ENCODE measurements around the gene CRACDL. TPM values are rescaled to one million over a fixed set of nuclear protein-coding genes. Genes with fewer than 3 reads are reported as not detected.

The CRACDL gene
- total and polyA plus RNA-seq, 2 of the 13 experiments (the other 11 are each of a cell fraction or from before 2014, with no cell fraction given) = 0.15 to 0.26 TPM

GRCh38 chr2:98803405-98804264 is 132.4 kb downstream of the CRACDL start (continued):
- TF ChIP-seq PBX2 (CRISPR knock-in tag; IDR thresholded peaks at IDR 0.05) (0 out of 2 replicates have a peak, but pooled peaks have one; percentile 40), LCORL (IDR thresholded peaks at IDR 0.05) (no peak), LCORL (CRISPR knock-in tag; IDR thresholded peaks at IDR 0.05) (peak; percentile 65), KAT2B (IDR thresholded peaks at IDR 0.05; ENCODE audit: borderline replicate concordance, low read depth, low read length) (peak; percentile 99), ELF4 (CRISPR knock-in tag; IDR thresholded peaks at IDR 0.05; ENCODE audit: borderline replicate concordance) (no peak), TFDP1 (CRISPR knock-in tag; IDR thresholded peaks at IDR 0.05; ENCODE audit: borderline replicate concordance) (no peak), RXRB (CRISPR knock-in tag; IDR thresholded peaks at IDR 0.05; ENCODE audit: borderline replicate concordance) (peak; percentile 70), GLI4 (CRISPR knock-in tag; IDR thresholded peaks at IDR 0.05; ENCODE audit: borderline replicate concordance) (no peak), HES4 (CRISPR knock-in tag; IDR thresholded peaks at IDR 0.05; ENCODE audit: borderline replicate concordance) (0 out of 2 replicates have a peak, but pooled peaks have one; percentile 24), ZNF546 (CRISPR knock-in tag; conservative IDR thresholded peaks at IDR 0.05) (no peak), ZNF503 (CRISPR knock-in tag; IDR thresholded peaks at IDR 0.05) (no peak), SOX13 (IDR thresholded peaks at IDR 0.05) (peak; percentile 32; the same call in 1 of the 2 replicates), SOX13 (CRISPR knock-in tag; conservative IDR thresholded peaks at IDR 0.05 in 1 of 2, IDR thresholded peaks at IDR 0.05 in 1 of 2) (peak in 1 of 2 experiments; percentile 18; a peak in 1 of 4 replicates), MTA1 (CRISPR knock-in tag; IDR thresholded peaks at IDR 0.05; ENCODE audit: borderline replicate concordance) (peak; percentile 89; the same call in 1 of the 2 replicates), FOXO1 (CRISPR knock-in tag; IDR thresholded peaks at IDR 0.05) (peak; percentile 68; the same call in 1 of the 2 replicates), JUND (CRISPR knock-in tag; IDR thresholded peaks at IDR 0.05) (peak; percentile 31; the same call in 1 of the 2 replicates), ZNF572 (CRISPR knock-in tag; IDR thresholded peaks at IDR 0.05) (no peak), ZFP82 (CRISPR knock-in tag; IDR thresholded peaks at IDR 0.05; ENCODE audit: borderline replicate concordance) (peak; percentile 61; the same call in 1 of the 2 replicates), GFI1 (CRISPR knock-in tag; IDR thresholded peaks at IDR 0.05; ENCODE audit: borderline replicate concordance) (no peak), POGZ (CRISPR knock-in tag; IDR thresholded peaks at IDR 0.05) (peak; percentile 85), MTERF4 (CRISPR knock-in tag; IDR thresholded peaks at IDR 0.05) (peak; percentile 82), BCL6 (CRISPR knock-in tag; IDR thresholded peaks at IDR 0.05) (peak; percentile 17; the same call in 1 of the 2 replicates), MEIS1 (CRISPR knock-in tag; IDR thresholded peaks at IDR 0.05; ENCODE audit: borderline replicate concordance) (peak; percentile 51; the same call in 1 of the 2 replicates), KLF6 (CRISPR knock-in tag; IDR thresholded peaks at IDR 0.05) (0 out of 2 replicates have a peak, but pooled peaks have one; percentile 60), MED8 (CRISPR knock-in tag; IDR thresholded peaks at IDR 0.05; ENCODE audit: insufficient replicate concordance) (no peak)
